SJSA1 (cell line): Measurements from ENCODE around the gene GANC. TPM values are rescaled to one million over a fixed set of nuclear protein-coding genes. Genes with fewer than 3 reads are reported as not detected.
"Not testable (repeated sequence)": the region's sequence is repeated elsewhere in the genome, so short reads cannot be mapped to it uniquely, and the experiment has no call there.

Source experiments
- DNase-seq, 2 experiments: peaks; one replicate each; pipeline ENCODE4 v3.0.0-alpha.2; 2015 to 2020; ENCODE audit warnings: low spot score in 2 of 2, low read depth in 1 of 2
- H3K27ac ChIP-seq: fragments of 250-450 bp; sonication (Bioruptor Pico); 2 replicates; pipeline ENCODE4 v1.5.1; 2020; ENCODE audit warnings: mild to moderate bottlenecking, moderate library complexity
- H3K27me3 ChIP-seq: fragments of 250-450 bp; sonication (Bioruptor Pico); replicated peaks from 2 replicates; pipeline ENCODE4 v1.5.1; 2020; ENCODE audit warnings: mild to moderate bottlenecking, moderate library complexity
- H3K36me3 ChIP-seq: fragments of 250-450 bp; sonication (Bioruptor Pico); 2 replicates; pipeline ENCODE4 v1.5.1; 2020; ENCODE audit warnings: mild to moderate bottlenecking
- H3K4me1 ChIP-seq: fragments of 250-450 bp; sonication (Bioruptor Pico); replicated peaks from 2 replicates; pipeline ENCODE4 v1.6.1; 2021; ENCODE audit warnings: mild to moderate bottlenecking
- H3K4me3 ChIP-seq: fragments of 250-450 bp; sonication (Bioruptor Pico); 2 replicates; pipeline ENCODE4 v1.5.1; 2020; ENCODE audit warnings: mild to moderate bottlenecking
- H3K9me3 ChIP-seq: fragments of 250-450 bp; sonication (Bioruptor Pico); replicated peaks from 2 replicates; pipeline ENCODE4 v1.5.1; 2020; ENCODE audit warnings: mild to moderate bottlenecking
- total RNA-seq: library from RNA; depleted of rRNA; stranded (reverse); fragments of >200 nt; shearing (Covaris generic); gene quantifications from 2 replicates; pipeline ENCODE4 v1.2.3, GENCODE V29; 2014; rRNA removed

GANC gene, protein sequence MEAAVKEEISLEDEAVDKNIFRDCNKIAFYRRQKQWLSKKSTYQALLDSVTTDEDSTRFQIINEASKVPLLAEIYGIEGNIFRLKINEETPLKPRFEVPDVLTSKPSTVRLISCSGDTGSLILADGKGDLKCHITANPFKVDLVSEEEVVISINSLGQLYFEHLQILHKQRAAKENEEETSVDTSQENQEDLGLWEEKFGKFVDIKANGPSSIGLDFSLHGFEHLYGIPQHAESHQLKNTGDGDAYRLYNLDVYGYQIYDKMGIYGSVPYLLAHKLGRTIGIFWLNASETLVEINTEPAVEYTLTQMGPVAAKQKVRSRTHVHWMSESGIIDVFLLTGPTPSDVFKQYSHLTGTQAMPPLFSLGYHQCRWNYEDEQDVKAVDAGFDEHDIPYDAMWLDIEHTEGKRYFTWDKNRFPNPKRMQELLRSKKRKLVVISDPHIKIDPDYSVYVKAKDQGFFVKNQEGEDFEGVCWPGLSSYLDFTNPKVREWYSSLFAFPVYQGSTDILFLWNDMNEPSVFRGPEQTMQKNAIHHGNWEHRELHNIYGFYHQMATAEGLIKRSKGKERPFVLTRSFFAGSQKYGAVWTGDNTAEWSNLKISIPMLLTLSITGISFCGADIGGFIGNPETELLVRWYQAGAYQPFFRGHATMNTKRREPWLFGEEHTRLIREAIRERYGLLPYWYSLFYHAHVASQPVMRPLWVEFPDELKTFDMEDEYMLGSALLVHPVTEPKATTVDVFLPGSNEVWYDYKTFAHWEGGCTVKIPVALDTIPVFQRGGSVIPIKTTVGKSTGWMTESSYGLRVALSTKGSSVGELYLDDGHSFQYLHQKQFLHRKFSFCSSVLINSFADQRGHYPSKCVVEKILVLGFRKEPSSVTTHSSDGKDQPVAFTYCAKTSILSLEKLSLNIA (N-terminal part only)
- 19.7 and 23.1 TPM in 2 replicates for total RNA-seq

DNA sequence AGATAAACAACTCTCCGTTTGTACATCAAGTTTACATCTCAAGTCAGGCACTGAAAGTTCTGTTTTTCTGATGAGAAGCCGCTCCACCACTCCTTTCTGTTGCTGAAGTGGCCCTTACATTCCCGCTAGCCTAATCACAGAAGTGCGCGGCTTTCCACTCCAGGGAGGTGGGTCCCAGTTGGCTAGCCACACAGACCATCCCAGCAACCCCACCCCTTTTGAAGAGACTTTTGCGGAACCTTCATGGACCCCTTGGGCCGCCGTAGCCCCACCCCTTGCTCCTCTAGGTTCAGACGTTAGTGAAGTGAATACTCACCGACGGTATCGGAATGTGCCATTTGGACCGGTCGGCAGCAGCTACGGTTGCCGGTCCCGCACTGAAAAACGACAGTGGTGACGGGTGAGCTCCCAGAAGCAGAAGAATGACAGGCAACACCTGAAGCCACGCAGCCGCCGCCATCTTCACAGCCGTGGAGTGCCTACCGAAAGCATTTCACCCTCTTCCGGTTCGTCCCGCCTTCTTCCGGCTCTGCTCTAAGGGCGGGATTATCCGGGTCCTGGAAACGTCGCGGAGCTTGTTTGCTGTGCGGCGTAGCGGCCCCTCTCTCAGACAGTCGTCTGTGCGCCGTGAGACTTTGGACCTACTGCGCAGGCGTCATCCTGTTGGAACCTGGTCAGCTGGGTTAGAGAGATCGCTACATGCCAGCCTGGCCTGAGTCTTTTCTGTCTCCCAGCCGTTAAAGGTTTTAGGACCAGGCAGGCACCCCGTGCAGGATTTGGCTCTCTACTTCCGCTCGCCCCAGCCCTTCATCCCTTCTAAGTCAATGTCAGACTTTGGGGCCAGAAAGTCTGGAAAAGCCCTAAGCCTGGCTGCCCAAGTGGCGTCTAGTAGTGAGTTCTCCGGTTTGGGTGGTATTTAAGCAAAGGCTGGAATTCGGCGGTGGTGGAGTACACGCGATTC, at the start of gene GANC, which contains the start of gene TMEM87A:
GANC (plus strand) TSS at position 263 of the 961 bp plus-strand sequence. CDS start 1,281 bp downstream, outside the sequence.
TMEM87A (minus strand) TSS at position 495 of the 961 bp plus-strand sequence; CDS start at position 460, 35 bp downstream.
- Histone ChIP-seq H3K4me3 (peak within 1 kb of the TSS; percentile 73), H3K36me3 (peaks cover 16% of the 10 kb centered on the region), H3K27me3 (no peaks in the 10 kb centered on the region), H3K4me1 (peaks cover 27% of the 10 kb centered on the region), H3K9me3 (no peaks in the 10 kb centered on the region), H3K27ac (peak within 1 kb of the TSS; percentile 89)
- peak; percentile 99 for DNase-seq

DNA sequence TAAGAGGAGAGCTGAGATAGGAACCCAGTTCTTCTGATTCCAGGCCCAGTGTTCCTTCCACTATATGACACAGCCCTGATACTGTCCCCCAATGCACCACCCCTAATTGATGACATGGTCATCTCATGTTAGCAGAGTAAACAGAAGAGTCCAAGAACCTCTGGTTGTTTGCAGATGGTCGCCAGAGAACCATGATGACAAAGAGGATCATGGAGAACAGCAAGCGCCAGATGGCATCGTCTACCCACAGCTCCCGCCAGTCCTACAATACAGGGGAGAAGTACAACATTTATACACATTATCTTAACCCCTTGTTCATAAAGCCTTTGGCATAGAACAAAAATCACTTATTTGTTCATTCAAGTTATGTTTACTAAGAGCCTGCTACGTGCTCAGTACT, 46.4 kb upstream of the GANC start:
- Histone ChIP-seq H3K36me3 (peaks cover 85% of the 10 kb centered on the region), H3K27ac (no peak overlapping the region), H3K9me3 (no peaks in the 10 kb centered on the region), H3K4me1 (no peaks in the 10 kb centered on the region), H3K4me3 (no peak overlapping the region), H3K27me3 (no peaks in the 10 kb centered on the region)
- no peak for DNase-seq

DNA sequence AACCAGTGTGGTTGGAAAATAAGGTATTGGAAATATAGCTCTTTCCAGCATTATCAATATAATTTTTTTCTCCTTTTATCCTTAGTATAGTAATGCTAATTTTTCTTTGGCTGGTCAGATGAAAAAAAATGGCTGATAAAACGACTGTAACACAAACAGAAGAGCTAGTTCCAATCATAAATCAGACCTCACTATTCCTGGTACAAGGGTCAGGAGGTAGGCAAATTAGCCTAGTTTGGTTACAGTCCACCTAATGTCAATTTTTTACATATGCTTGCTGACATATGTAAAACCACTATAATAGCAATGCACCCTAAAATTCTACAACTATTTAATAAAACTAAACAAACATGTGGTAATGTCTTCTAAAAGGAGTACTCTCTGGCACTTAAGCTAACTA, 45.0 kb upstream of the GANC start:
- Histone ChIP-seq H3K9me3 (no peaks in the 10 kb centered on the region), H3K4me3 (no peak overlapping the region), H3K36me3 (peaks cover 82% of the 10 kb centered on the region)

DNA sequence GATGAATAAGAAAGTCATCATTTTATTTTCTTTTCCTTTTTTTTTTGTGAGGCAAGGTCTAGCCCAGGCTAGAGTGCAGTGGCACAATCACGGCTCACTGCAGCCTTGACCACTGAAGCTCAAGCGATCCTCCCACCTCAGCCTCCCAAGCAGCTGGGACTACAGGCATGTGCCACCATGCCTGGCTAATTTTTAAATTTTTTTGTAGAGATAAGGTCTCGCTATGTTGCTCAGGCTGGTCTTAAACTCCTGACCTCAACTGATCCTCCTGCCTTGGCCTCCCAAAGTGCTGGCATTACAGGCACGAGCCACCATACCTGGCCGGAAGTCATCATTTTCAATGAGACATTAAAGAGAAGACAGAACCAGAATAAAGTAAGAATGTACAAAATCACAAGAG, 44.0 kb upstream of the GANC start:
- H3K4me3 ChIP-seq, H3K4me1 ChIP-seq, H3K27ac ChIP-seq, H3K27me3 ChIP-seq, H3K9me3 ChIP-seq, DNase-seq: not testable (repeated sequence)
- peaks cover 82% of the 10 kb centered on the region for H3K36me3 ChIP-seq

More for the DNA sequence above, 45.0 kb upstream of the GANC start:
- no peak overlapping the region for H3K27ac ChIP-seq
- no peaks in the 10 kb centered on the region for H3K27me3 ChIP-seq
- DNase-seq: no peak
- H3K4me1 ChIP-seq: no peaks in the 10 kb centered on the region

DNA sequence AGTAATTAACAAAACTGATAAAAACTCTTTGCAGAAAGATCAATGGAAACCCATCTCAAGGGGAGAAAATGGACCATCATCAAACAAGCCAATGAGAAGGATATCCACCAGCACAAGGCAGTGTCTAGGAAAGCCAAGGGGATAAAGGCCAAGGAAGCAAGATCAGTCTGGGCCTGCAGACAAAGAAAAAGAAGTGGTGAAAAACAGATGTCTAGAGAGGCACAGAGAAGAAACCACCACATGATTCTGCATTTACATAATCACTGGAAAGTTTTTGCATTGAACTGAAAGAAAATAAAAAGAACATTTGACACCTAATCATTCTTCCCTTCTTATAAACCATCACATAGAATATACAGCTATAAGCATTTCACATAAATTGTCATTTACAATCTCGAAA, 41.9 kb upstream of the GANC start:
- Histone ChIP-seq H3K27me3 (no peaks in the 10 kb centered on the region), H3K36me3 (peaks cover 82% of the 10 kb centered on the region), H3K4me3 (no peak overlapping the region), H3K9me3 (no peaks in the 10 kb centered on the region), H3K27ac (no peak overlapping the region), H3K4me1 (no peaks in the 10 kb centered on the region)
- no peak for DNase-seq

DNA sequence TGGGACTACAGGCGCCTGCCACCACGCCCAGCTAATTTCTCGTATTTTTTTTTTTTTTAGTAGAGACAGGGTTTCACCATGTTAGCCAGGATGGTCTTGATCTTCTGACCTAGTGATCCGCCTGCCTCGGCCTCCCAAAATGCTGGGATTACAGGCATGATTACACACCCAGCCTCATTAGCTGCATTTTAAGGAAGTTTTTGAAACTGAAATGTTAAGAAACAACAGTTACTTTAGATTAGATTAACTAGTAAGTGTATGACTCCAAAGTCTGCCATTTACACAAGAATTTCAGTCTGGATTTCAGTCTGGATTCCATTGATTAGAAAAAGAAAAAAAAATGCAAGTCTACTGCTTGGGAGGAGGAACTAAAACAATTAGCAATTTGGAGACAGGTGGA, 40.4 kb upstream of the GANC start:
- no peaks in the 10 kb centered on the region for H3K27me3 ChIP-seq
- no peak overlapping the region for H3K4me3 ChIP-seq
- no peaks in the 10 kb centered on the region for H3K4me1 ChIP-seq
- H3K9me3 ChIP-seq: no peaks in the 10 kb centered on the region
- H3K27ac ChIP-seq: no peak overlapping the region
- no peak for DNase-seq
- peaks cover 82% of the 10 kb centered on the region for H3K36me3 ChIP-seq

DNA sequence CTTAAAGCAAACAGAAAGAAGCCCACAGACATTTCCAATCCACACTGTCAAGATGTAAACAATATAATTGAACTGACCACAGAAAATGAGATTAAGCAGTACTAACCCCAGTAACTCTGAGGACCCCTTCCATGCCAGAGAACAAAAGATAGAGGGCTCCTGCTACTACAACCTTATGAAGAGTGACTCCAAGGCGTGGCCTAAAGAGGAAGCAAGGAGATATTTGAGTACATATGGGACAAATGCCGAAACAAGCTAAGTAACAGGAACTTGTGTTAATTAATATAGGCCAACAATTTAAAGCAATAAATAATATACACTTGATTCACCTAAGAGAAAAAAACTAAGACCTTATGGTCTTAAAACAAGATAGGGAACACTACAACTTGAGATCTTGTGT, 39.9 kb upstream of the GANC start:
- Histone ChIP-seq H3K27ac (no peak overlapping the region), H3K27me3 (no peaks in the 10 kb centered on the region), H3K36me3 (peaks cover 82% of the 10 kb centered on the region), H3K9me3 (no peaks in the 10 kb centered on the region), H3K4me1 (no peaks in the 10 kb centered on the region), H3K4me3 (no peak overlapping the region)
- DNase-seq: no peak

DNA sequence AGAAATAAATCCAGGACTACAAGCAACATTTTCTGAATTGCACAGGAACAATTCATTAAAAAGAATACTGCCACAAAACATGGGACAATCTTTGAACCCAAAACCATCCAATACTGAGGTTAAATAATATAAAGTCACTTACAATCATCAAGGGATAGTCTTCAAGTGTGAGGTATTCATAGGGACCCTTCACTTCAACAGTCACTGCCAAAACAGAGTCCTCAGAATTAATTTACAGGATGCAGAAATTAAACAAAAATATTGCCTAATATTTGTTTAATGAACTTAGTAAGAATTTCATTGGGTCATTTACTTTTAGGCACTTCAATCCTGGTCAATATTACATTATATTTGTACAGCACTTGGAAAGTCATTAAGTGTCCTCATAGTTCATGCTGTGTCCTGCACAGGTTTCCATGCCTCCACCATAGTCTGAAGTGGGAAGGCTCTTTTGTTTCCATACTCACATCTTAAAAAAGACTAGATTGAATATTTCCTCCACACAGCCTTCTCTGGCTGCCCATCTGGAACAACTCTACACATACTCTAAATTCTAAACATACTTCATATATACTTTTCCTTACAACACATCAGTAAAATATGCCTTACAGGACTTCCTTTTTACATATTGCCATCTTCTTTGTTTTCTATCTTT, 33.3 kb upstream of the GANC start:
- Histone ChIP-seq H3K4me3 (no peak overlapping the region), H3K4me1 (no peaks in the 10 kb centered on the region), H3K36me3 (peaks cover 66% of the 10 kb centered on the region), H3K9me3 (no peaks in the 10 kb centered on the region), H3K27ac (no peak overlapping the region), H3K27me3 (no peaks in the 10 kb centered on the region)
- DNase-seq: no peak

DNA sequence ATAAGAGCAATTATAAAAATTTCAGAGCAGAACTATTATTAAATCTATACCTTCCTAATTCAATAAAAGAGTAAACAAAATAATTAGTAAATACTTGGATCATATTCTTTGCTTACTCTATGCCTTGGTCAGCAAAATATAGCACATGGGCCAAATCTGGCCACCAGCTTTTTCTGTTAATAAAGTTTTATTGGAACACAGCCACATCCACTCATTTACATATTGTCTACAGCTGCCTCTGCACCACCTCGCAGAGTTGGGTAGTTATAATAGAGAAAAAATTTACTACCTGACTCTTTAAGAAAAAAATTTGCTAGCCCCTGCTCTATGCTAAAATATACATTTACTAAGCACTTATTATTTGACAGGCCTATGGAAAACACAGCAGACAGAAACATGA, 32.2 kb upstream of the GANC start:
- H3K27me3 ChIP-seq: no peaks in the 10 kb centered on the region

DNA sequence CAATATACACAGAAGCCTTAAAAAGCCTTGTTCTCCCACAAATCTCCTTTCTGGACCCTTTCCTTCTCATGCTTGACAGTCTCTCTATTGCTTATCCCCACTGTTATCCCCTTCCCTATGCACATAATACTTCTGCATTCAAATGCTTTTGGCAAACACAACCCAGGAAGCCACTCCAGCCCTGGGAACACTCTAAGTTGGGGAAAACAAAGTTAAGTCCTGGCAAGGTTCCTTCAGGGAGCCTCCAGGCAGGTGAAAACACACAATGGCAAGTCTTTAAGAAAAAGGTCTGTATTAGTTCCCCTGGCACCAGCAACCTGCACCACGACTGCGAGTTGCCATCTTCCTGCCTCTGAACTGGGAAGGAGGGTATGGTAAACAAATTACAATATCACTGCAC, 19.7 kb upstream of the GANC start:
- Histone ChIP-seq H3K27me3 (no peaks in the 10 kb centered on the region), H3K4me3 (no peak overlapping the region), H3K9me3 (0 out of 2 replicates have a peak, but pooled peaks cover 6% of the 10 kb centered on the region), H3K36me3 (peaks cover 76% of the 10 kb centered on the region), H3K4me1 (no peaks in the 10 kb centered on the region), H3K27ac (no peak overlapping the region)
- no peak for DNase-seq

More for the DNA sequence above, 32.2 kb upstream of the GANC start:
- H3K4me3 ChIP-seq: no peak overlapping the region
- H3K27ac ChIP-seq: no peak overlapping the region
- DNase-seq: no peak
- no peaks in the 10 kb centered on the region for H3K9me3 ChIP-seq
- H3K4me1 ChIP-seq: no peaks in the 10 kb centered on the region
- peaks cover 55% of the 10 kb centered on the region for H3K36me3 ChIP-seq

DNA sequence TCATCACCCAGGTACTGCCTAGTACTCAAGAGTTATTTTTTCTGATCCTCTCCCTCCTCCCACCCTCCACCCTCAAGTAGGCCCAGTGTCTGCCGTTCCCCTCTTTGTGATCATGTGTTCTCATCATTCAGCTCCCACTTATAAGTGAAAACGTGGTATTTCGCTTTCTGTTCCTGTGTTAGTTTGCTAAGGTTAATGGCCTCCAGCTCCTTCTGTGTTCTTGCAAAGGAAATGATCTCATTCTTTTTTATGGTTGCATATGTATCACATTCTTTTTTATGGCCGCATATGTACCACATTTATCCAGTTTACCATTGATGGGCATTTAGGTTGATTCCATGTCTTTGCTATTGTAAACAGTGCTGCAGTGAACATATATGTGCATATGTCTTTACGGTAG, 8.2 kb upstream of the GANC start:
- Histone ChIP-seq H3K9me3 (no peaks in the 10 kb centered on the region), H3K27me3 (no peaks in the 10 kb centered on the region), H3K4me3 (no peak overlapping the region), H3K36me3 (peaks cover 85% of the 10 kb centered on the region), H3K27ac (no peak overlapping the region), H3K4me1 (no peaks in the 10 kb centered on the region)
- DNase-seq: no peak

DNA sequence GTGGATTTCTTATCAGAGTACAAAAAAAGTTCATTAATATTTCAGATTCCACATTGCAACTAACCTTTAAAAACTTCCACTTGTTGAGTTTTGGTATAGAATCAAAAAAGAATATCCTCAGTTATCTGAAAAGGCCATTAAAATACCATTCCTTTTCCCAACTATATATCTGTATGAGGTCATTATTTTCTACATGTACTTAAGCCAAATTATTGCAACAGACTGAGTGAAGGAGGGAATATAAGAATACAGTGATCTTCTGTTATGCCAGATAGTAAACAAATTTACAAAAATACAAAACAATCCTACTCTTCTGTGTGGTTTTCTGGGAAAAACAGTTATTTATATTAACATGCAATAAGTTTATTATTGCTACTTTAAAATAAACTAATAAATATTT, 5.7 kb upstream of the GANC start:
- H3K27ac ChIP-seq: no peak overlapping the region
- no peak overlapping the region for H3K4me3 ChIP-seq
- peaks cover 72% of the 10 kb centered on the region for H3K36me3 ChIP-seq
- H3K9me3 ChIP-seq: no peaks in the 10 kb centered on the region
- peaks cover 7% of the 10 kb centered on the region; the same call in 1 of the 2 replicates for H3K4me1 ChIP-seq
- no peak for DNase-seq
- H3K27me3 ChIP-seq: no peaks in the 10 kb centered on the region

DNA sequence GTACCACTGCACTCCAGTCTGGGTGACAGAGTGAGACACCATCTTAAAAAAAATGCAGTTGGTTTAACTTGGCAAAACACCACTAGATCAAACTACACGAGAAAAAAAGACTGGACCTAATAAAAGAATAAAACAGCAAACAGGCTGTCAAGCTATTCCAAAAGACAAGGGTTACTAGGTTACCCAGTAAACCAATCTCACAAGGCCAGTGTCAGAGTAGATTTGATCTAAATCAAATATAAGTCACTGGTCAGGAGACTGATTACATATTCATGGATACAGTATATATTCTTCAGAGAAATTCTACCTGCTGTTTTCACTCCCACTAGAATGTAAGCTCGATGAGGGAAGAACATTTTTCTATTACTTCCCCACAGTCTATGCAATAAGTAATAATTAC, 2.5 kb upstream of the GANC start:
- Histone ChIP-seq H3K27me3 (no peaks in the 10 kb centered on the region), H3K4me1 (peaks cover 20% of the 10 kb centered on the region), H3K9me3 (no peaks in the 10 kb centered on the region), H3K36me3 (peaks cover 43% of the 10 kb centered on the region), H3K4me3 (no peak overlapping the region), H3K27ac (no peak overlapping the region)
- DNase-seq: no peak
